ENCODE measurements around the gene FAM50A. TPM values are rescaled to one million over a fixed set of nuclear protein-coding genes. Genes with fewer than 3 reads are reported as not detected.

Gene FAM50A
- polyA plus RNA-seq, 1 of the 3 experiments (the other 2 are of a cell fraction) = 86.0 TPM

GRCh38 chrX:154413142-154413541, 30.8 kb upstream of the FAM50A start:
- H3K9me2 ChIP-seq = no peaks in the 10 kb centered on the region
- no peaks in the 10 kb centered on the region for H3F3A ChIP-seq (replicated peaks; ENCODE audit: insufficient read depth)
- no peak overlapping the region for H3K4me2 ChIP-seq
- peaks cover 4 to 12% of the 10 kb centered on the region in 2 experiments; a peak in 1 of 4 replicates for H3K4me1 ChIP-seq (ENCODE audit: control insufficient read depth in 1 of 2, insufficient read depth in 2 of 2, low read depth in 1 of 2, low read length in 1 of 2)
- H3K4me3 ChIP-seq (ENCODE audit: low read depth in 2 of 2, low read length in 1 of 2) = no peak overlapping the region
- POLR2A ChIA-PET = interaction anchor here (0.8 to 5.0 kb wide), 5 partner anchors 13 to 23 kb away, joined by 3 to 25 read pairs (median 3); partner anchors contain the start of genes ATP6AP1 and RPL10
- peaks cover 17% of the 10 kb centered on the region for H3K79me2 ChIP-seq (ENCODE audit: insufficient read depth)
- no peak overlapping the region for H3K9ac ChIP-seq
- H4K20me1 ChIP-seq (ENCODE audit: insufficient read depth) = no peaks in the 10 kb centered on the region
- no peak overlapping the region for H2AFZ ChIP-seq (ENCODE audit: low read depth)
- no peak for DNase-seq
- no peak for TF ChIP-seq CHD2 (IDR thresholded peaks at IDR 0.05; ENCODE audit: low read length, partially characterized antibody)
- no peak for TF ChIP-seq FOXM1 (IDR thresholded peaks at IDR 0.05; ENCODE audit: low read depth)
- TF ChIP-seq, protein P1, sequence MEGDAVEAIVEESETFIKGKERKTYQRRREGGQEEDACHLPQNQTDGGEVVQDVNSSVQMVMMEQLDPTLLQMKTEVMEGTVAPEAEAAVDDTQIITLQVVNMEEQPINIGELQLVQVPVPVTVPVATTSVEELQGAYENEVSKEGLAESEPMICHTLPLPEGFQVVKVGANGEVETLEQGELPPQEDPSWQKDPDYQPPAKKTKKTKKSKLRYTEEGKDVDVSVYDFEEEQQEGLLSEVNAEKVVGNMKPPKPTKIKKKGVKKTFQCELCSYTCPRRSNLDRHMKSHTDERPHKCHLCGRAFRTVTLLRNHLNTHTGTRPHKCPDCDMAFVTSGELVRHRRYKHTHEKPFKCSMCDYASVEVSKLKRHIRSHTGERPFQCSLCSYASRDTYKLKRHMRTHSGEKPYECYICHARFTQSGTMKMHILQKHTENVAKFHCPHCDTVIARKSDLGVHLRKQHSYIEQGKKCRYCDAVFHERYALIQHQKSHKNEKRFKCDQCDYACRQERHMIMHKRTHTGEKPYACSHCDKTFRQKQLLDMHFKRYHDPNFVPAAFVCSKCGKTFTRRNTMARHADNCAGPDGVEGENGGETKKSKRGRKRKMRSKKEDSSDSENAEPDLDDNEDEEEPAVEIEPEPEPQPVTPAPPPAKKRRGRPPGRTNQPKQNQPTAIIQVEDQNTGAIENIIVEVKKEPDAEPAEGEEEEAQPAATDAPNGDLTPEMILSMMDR (IDR thresholded peaks at IDR 0.05) = no peak
- TF ChIP-seq FOSL2 (IDR thresholded peaks at IDR 0.05; ENCODE audit: borderline replicate concordance, low read depth) = no peak
- TF ChIP-seq, protein P2, sequence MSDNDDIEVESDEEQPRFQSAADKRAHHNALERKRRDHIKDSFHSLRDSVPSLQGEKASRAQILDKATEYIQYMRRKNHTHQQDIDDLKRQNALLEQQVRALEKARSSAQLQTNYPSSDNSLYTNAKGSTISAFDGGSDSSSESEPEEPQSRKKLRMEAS (IDR thresholded peaks at IDR 0.05; ENCODE audit: low read depth) = no peak
- no peak for TF ChIP-seq YY1 (IDR thresholded peaks at IDR 0.05; ENCODE audit: low read depth)
- no peaks in the 10 kb centered on the region; the same call in 1 of the 2 replicates for H3K27me3 ChIP-seq (ENCODE audit: insufficient read depth)
- CTCF ChIA-PET = interaction anchor here (1.5 kb wide), 1 partner anchor 114 kb away, joined by 4 read pairs; no protein-coding TSS in a partner anchor
- H3K27ac ChIP-seq (ENCODE audit: low read depth in 2 of 2, low read length in 1 of 2) = no peak overlapping the region; a peak in 1 of 4 replicates
- 48% methylated on average over 4 of the region's 8 CpGs for WGBS (ENCODE audit: low lambda C conversion rate)
- H3K36me3 ChIP-seq (replicated peaks in 1 of 2; ENCODE audit: control insufficient read depth in 1 of 2, insufficient read depth in 2 of 2, low read length in 1 of 2) = no peaks in the 10 kb centered on the region
- no peaks in the 10 kb centered on the region for H3K9me3 ChIP-seq

DNA sequence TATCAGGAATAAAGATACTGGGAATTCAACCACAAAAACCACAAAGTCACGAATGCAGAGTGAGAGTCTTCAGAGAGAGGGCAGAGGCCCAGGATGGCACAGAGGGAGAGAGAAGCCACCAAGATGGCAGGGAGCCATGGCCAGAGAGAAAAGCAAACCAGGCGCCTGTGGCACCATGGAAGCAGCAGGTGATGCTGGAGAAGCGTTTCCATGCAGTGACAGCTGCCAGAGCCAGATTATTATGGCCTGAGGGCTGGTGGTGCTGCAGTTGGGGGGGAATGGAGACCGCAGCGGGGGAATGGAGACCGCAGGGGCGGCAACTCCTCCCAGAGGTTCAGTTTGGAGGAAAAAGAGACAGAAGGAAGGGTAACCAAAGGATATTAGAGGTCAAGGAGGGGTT, 26.8 kb upstream of the FAM50A start:
- Histone ChIP-seq H3K79me2 (ENCODE audit: insufficient read depth) (no peaks in the 10 kb centered on the region), H3K27me3 (ENCODE audit: insufficient read depth) (peaks cover 5% of the 10 kb centered on the region), H3K4me2 (no peak overlapping the region), H3K9me2 (no peaks in the 10 kb centered on the region), H2AFZ (ENCODE audit: low read depth) (no peak overlapping the region), H3K4me3 (ENCODE audit: low read depth in 2 of 2, low read length in 1 of 2) (no peak overlapping the region), H3K4me1 (ENCODE audit: control insufficient read depth in 1 of 2, insufficient read depth in 2 of 2, low read depth in 1 of 2, low read length in 1 of 2) (peaks cover 0 to 31% of the 10 kb centered on the region in 2 experiments; a peak in 1 of 4 replicates), H4K20me1 (ENCODE audit: insufficient read depth) (no peaks in the 10 kb centered on the region), H3K27ac (ENCODE audit: low read depth in 2 of 2, low read length in 1 of 2) (0 out of 4 replicates have a peak overlapping the region, but pooled peaks of 1 of the 2 experiments have one; percentile 11), H3K9ac (no peak overlapping the region), H3F3A (replicated peaks; ENCODE audit: insufficient read depth) (no peaks in the 10 kb centered on the region), H3K9me3 (no peaks in the 10 kb centered on the region), H3K36me3 (replicated peaks in 1 of 2; ENCODE audit: control insufficient read depth in 1 of 2, insufficient read depth in 2 of 2, low read length in 1 of 2) (no peaks in the 10 kb centered on the region)
- POLR2A ChIA-PET = no interaction called here
- DNase-seq = peak; percentile 69
- WGBS (ENCODE audit: low lambda C conversion rate) = 49% methylated on average over 7 of the region's 7 CpGs
- CTCF ChIA-PET = interaction anchor here (1.4 to 2.2 kb wide), 2 partner anchors 18 to 110 kb away, joined by 4 to 7 read pairs; no protein-coding TSS in a partner anchor
- no peak for TF ChIP-seq REST (IDR thresholded peaks at IDR 0.05; ENCODE audit: low read depth, low read length)
- peak; percentile 28; the same call in 1 of the 2 replicates for TF ChIP-seq MXI1 (IDR thresholded peaks at IDR 0.05; ENCODE audit: low read depth, low read length)
- TF ChIP-seq ZBTB33 (IDR thresholded peaks at IDR 0.05; ENCODE audit: borderline replicate concordance, low read depth) = no peak
